Renal cortex interstitium (tissue), 11 donors: Measurements from ENCODE around the gene CERS6. TPM values are rescaled to one million over a fixed set of nuclear protein-coding genes. Genes with fewer than 3 reads are reported as not detected.

Source experiments
- DNase-seq, 11 donors: peaks; one replicate each; pipeline ENCODE4 v3.0.0-alpha.2; 2013; ENCODE audit warnings: low read depth in 9 of 11, low spot score in 4 of 11; ENCODE audit errors: extremely low read depth in 1 of 11
- polyA plus RNA-seq, 3 donors: library from polyadenylated mRNA; unstranded; fragments of 120-200 nt; gene quantifications; one replicate each; pipeline ENCODE4 v1.2.1, GENCODE V29; 2013; ENCODE audit not compliant: insufficient read length in 3 of 3

The CERS6 gene
- polyA plus RNA-seq, 3 donors, result 44.2 to 54.8 (median 47.0) TPM

GRCh38 chr2:168543037-168543436 lies 87.0 kb downstream of the CERS6 start:
- no peak for DNase-seq

- DNase-seq, result no peak
Observed at GRCh38 chr2:168543935-168544334, 87.9 kb downstream of the CERS6 start.

- DNase-seq, result no peak
Observed at GRCh38 chr2:168545439-168546082, 89.5 kb downstream of the CERS6 start.

- DNase-seq, result no peak
Observed at GRCh38 chr2:168550670-168551069, 94.6 kb downstream of the CERS6 start.

- no peak for DNase-seq
Observed at GRCh38 chr2:168552450-168552856, 96.4 kb downstream of the CERS6 start.

- DNase-seq, result no peak
Observed at GRCh38 chr2:168555283-168555682, 99.2 kb downstream of the CERS6 start.

- DNase-seq, result no peak
Observed at GRCh38 chr2:168559187-168559586, 103.1 kb downstream of the CERS6 start.

GRCh38 chr2:168560817-168561499 lies 104.9 kb downstream of the CERS6 start:
- no peak for DNase-seq

GRCh38 chr2:168561991-168562390 lies 105.9 kb downstream of the CERS6 start:
- DNase-seq, result no peak

- no peak for DNase-seq
Observed at GRCh38 chr2:168562971-168563370, 106.9 kb downstream of the CERS6 start.

GRCh38 chr2:168564641-168565040 lies 108.6 kb downstream of the CERS6 start:
- no peak for DNase-seq

GRCh38 chr2:168565112-168565511 lies 109.0 kb downstream of the CERS6 start:
- no peak for DNase-seq

GRCh38 chr2:168565512-168565911 lies 109.4 kb downstream of the CERS6 start:
- no peak for DNase-seq

GRCh38 chr2:168566974-168567665 lies 111.0 kb downstream of the CERS6 start:
- no peak for DNase-seq

GRCh38 chr2:168567836-168568235 lies 111.8 kb downstream of the CERS6 start:
- DNase-seq, result no peak

- peak in 7 of 11 donors; percentile 11 to 37 (median 20) for DNase-seq
Observed at GRCh38 chr2:168568476-168569267, 112.6 kb downstream of the CERS6 start.

- DNase-seq, result no peak
Observed at GRCh38 chr2:168571061-168571460, 115.0 kb downstream of the CERS6 start.

GRCh38 chr2:168573128-168573903 lies 117.2 kb downstream of the CERS6 start:
- no peak for DNase-seq
